GM18858 (cell line): ENCODE data around the gene GPS2.
"Not testable (repeated sequence)": the region's sequence is repeated elsewhere in the genome, so short reads cannot be mapped to it uniquely, and the experiment has no call there.

Experiments
- ATAC-seq: cut with Tn5 transposase; IDR thresholded peaks from one replicate; pipeline ENCODE4 v1.9.1; 2021; ENCODE audit not compliant: unreplicated experiment

Gene GPS2

GRCh38 chr17:7340179-7340578, 25.0 kb upstream of the GPS2 start:
- ATAC-seq: no peak

GRCh38 chr17:7337600-7337999, 22.4 kb upstream of the GPS2 start:
- ATAC-seq: not testable (repeated sequence)

GRCh38 chr17:7336240-7337175, 21.3 kb upstream of the GPS2 start, which contains the start of gene ACAP1:
Gene ACAP1 (plus strand): TSS chr17:7336529. CDS start chr17:7336735, 206 bp downstream.
- ATAC-seq: no peak

GRCh38 chr17:7335765-7336164, 20.6 kb upstream of the GPS2 start:
- not testable (repeated sequence) for ATAC-seq

GRCh38 chr17:7334938-7335538, 19.9 kb upstream of the GPS2 start:
- ATAC-seq: no peak

- not testable (repeated sequence) for ATAC-seq
Observed at GRCh38 chr17:7332600-7333069, 17.5 kb upstream of the GPS2 start.

GRCh38 chr17:7332111-7332510, 17.0 kb upstream of the GPS2 start:
- no peak for ATAC-seq

- no peak for ATAC-seq
Observed at GRCh38 chr17:7330638-7331015, 15.5 kb upstream of the GPS2 start.

- peak; percentile 16 for ATAC-seq
Observed at GRCh38 chr17:7329997-7330637, 15.0 kb upstream of the GPS2 start.

- ATAC-seq: peak; percentile 46
Observed at GRCh38 chr17:7329374-7329996, 14.3 kb upstream of the GPS2 start.

GRCh38 chr17:7328840-7329373, 13.7 kb upstream of the GPS2 start, which contains the start of gene NEURL4:
Gene NEURL4 (minus strand): TSS chr17:7329335. CDS start chr17:7329312, 23 bp downstream.
- ATAC-seq: peak; percentile 9

GRCh38 chr17:7328009-7328408, 12.8 kb upstream of the GPS2 start:
- no peak for ATAC-seq

- ATAC-seq: no peak
Observed at GRCh38 chr17:7327501-7327900, 12.3 kb upstream of the GPS2 start.

GRCh38 chr17:7327056-7327455, 11.9 kb upstream of the GPS2 start:
- ATAC-seq: no peak

- ATAC-seq: no peak
Observed at GRCh38 chr17:7326186-7326585, 11.0 kb upstream of the GPS2 start.

- ATAC-seq: no peak
Observed at GRCh38 chr17:7325031-7325528, 9.9 kb upstream of the GPS2 start.

GRCh38 chr17:7324438-7324779, 9.2 kb upstream of the GPS2 start:
- ATAC-seq: no peak

- ATAC-seq: no peak
Observed at GRCh38 chr17:7323731-7324437, 8.7 kb upstream of the GPS2 start.

- ATAC-seq: no peak
Observed at GRCh38 chr17:7322520-7323194, 7.5 kb upstream of the GPS2 start.

- ATAC-seq: no peak
Observed at GRCh38 chr17:7321466-7321865, 6.3 kb upstream of the GPS2 start.
